NB4 (cell line): ENCODE results near the gene PVALEF.

Experiments used
- CTCF ChIP-seq: IDR thresholded peaks from one replicate; pipeline ENCODE4 v1.5.1; 2012; ENCODE audit warnings: low read depth, low read length
- MYC ChIP-seq: IDR thresholded peaks from 2 replicates; pipeline ENCODE4 v1.6.1; 2011; ENCODE audit warnings: low read depth, low read length
- POLR2A ChIP-seq: IDR thresholded peaks from 2 replicates; pipeline ENCODE4 v1.6.1; 2011; ENCODE audit warnings: mild to moderate bottlenecking; ENCODE audit not compliant: insufficient read length; ENCODE audit errors: extremely low read depth

- TF ChIP-seq CTCF (no peak), MYC (no peak), POLR2A (no peak)
Observed at GRCh38 chr17:81218991-81219390, 53.7 kb downstream of the PVALEF start.
